ENCODE measurements around the gene MON1A.

MON1A gene

DNA sequence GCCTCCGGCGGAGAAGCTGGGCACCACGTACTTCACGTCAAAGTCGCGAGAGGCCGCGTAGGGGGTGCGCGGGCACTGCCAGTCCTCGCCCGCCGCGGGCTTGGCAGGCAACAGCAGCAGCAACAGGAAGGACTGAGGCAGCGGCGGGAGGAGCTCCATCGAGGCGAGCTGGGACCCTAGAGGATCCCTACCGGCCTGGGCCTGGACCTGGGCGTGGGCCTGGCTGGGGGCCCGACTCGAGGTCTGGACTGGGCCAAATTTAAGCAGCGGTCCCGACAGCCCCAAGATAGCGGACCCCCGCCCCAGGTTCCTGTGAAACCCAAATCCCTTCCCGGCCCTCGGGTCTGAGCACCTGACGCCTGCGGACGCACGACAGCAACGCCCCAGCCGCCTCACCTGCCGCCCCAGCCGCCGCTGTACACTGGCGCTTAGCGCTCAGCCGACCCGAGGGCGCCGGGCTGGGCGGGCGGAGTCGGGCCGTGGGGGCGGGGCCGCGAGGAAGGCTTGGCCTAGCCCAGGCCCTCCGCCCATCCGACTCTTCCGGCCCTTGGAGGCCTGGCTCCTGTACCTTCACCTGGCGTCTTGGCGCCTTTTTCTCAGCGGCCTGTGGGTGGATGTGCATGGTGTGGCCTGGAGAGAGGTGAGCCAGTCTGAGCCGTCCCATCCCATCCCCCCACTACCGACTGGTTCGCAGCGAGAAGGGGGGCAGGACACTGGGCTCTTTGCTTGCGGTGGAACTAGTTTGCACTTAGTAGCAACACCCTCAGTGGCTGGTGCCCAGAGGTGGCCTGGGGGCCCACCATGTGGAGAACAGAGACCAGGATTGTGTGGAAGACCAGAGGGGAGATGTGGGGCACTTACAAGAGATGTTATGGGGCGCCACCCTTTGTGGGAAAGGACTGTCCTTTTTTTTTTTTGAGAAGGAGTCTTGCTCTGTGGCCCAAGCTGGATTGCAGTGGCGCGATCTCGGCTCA, 25.9 kb downstream of the MON1A start, which contains the start of gene MST1R:
TSS of gene MST1R (minus strand) at position 423 of the 974 bp plus-strand sequence. CDS start at position 159, 264 bp downstream.
- TF ChIP-seq, protein P1, sequence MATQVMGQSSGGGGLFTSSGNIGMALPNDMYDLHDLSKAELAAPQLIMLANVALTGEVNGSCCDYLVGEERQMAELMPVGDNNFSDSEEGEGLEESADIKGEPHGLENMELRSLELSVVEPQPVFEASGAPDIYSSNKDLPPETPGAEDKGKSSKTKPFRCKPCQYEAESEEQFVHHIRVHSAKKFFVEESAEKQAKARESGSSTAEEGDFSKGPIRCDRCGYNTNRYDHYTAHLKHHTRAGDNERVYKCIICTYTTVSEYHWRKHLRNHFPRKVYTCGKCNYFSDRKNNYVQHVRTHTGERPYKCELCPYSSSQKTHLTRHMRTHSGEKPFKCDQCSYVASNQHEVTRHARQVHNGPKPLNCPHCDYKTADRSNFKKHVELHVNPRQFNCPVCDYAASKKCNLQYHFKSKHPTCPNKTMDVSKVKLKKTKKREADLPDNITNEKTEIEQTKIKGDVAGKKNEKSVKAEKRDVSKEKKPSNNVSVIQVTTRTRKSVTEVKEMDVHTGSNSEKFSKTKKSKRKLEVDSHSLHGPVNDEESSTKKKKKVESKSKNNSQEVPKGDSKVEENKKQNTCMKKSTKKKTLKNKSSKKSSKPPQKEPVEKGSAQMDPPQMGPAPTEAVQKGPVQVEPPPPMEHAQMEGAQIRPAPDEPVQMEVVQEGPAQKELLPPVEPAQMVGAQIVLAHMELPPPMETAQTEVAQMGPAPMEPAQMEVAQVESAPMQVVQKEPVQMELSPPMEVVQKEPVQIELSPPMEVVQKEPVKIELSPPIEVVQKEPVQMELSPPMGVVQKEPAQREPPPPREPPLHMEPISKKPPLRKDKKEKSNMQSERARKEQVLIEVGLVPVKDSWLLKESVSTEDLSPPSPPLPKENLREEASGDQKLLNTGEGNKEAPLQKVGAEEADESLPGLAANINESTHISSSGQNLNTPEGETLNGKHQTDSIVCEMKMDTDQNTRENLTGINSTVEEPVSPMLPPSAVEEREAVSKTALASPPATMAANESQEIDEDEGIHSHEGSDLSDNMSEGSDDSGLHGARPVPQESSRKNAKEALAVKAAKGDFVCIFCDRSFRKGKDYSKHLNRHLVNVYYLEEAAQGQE (IDR thresholded peaks at IDR 0.05; ENCODE audit: insufficient read depth in 1 of 2, low read depth in 2 of 2, low read length in 2 of 2) = no peak
- TF ChIP-seq POLR2AphosphoS5 (IDR thresholded peaks at IDR 0.05; ENCODE audit: low read depth, low read length) (no peak), SIN3A (IDR thresholded peaks at IDR 0.05; ENCODE audit: borderline replicate concordance, insufficient read depth, low read length) (no peak), FOXP2 (optimal IDR thresholded peaks at IDR 0.05; ENCODE audit: borderline replicate concordance, extremely low read depth, extremely low read length, insufficient read depth) (no peak), TAF1 (IDR thresholded peaks at IDR 0.05; ENCODE audit: borderline replicate concordance, insufficient read depth, low read length) (no peak)

DNA sequence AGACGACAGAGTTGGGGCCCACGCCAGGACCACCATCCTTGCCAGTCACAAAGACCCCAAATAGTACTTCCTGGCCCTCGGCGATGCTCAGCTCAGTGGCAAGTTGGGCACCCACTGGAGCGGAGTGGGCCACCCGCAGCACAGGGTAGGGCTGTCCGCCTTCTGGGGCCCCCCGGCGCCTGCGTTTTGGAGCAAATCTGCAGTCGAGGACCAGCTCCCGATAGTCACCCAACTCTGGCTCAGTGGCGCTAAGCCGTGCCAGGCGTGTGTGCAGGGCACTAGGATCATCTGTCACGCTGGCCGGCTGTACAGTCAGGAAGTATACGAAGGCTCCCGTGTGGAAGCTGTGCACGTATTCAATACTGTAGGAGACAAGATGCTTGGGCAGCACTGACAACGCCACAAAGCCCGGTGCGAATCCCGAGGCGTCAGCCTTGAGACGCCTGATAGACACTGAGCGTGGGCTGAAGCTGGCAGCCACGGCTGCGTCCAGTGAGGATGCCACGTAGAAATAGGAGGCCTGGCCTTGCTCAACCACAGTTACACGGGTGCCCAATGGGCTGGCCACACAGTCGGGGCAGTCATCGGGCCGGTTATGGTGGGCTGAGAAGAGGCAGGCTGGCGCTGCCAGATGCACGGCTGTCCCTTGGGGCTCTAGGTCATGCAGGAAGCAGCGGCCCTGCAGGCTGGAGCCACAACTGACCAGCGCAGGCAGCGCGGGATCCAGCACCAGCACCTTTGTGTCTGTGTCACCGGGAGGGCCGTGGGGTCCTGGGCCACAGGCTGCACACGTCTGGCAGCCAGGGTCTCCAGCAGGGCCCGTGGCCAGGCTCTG, 26.9 kb downstream of the MON1A start:
- no peak for TF ChIP-seq FOXP2 (optimal IDR thresholded peaks at IDR 0.05; ENCODE audit: borderline replicate concordance, extremely low read depth, extremely low read length, insufficient read depth)

DNA sequence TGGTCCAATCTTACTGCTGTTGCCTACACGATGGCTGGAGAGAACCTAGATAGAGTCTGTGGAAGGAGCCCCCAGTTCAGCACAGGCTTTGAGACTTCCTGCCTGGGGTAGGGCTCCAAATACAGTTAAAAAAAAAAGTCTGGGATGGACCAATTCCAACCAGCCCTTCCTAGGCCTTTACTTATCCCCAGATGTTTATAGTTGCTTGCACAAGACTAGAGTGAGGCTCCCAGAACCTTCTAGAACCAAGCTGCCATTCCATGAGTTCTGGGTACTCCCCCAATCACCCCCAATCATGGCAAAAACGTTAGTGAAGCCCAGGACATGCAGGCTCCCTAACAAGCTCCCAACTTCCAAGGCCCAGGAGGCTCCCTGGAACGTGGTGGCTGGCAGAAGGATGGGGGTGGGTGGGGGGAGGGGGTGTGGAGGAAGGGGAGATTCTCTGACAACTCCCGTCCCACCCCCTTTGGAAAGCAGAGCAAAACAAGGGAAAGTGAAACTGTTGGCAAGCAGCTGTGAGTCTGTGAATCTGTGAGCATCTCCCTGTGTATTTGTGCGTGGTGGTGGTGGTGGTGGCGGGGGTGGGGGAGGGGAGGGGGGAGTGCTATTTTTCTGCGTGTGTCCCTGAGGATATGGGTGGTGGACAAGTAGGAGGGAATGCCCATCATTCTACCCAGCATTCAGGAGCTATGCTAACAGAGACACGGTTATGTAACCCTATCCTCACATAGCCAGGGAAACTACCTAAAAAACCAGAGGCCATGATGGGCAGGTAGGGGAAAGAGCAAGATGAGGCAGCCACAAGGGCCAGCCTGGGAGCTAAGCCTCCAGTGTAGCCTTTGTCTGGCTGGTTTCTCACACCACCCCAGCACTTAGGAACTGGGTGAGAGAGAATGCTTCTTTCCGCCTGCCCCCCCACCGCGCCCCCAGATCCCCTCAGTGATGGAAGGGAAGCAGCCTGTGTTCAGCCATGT, 28.0 kb downstream of the MON1A start:
- TF ChIP-seq POLR2AphosphoS5 (IDR thresholded peaks at IDR 0.05; ENCODE audit: low read depth, low read length) = no peak

DNA sequence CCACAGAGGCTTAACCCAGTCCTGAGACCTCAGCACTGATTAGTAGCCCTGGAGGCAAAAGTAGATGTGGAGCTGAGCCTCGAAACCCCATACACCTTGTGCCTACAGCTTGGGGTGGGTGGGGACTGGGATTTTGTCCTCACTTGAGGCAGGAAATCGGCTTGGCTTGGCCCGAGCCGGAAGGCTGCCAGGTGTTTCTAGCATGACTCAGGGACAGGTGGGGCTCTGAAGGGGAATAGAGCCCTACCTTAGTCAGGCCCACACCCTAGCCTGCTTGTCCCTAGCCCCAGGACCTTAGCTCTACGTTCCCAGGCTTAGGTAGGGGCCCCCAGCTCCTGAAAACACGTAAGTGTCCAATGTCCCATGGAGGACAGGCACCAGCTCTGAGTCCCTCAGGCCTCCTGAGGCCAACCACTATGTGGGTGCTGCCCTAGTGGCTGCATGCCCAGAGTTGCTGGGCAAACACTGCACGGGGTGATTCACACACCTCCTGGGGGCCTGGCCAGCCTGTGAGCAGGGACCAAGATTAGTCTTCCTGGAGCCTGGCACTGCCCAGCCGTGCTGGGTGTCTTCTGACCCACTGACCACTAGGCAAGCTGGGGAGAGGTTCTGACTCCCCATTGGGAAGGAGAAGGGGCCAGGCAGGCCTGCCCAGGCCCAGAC, 29.0 kb downstream of the MON1A start:
- TF ChIP-seq SIN3A (IDR thresholded peaks at IDR 0.05; ENCODE audit: borderline replicate concordance, insufficient read depth, low read length) = no peak
- TF ChIP-seq, protein P1 (IDR thresholded peaks at IDR 0.05; ENCODE audit: insufficient read depth in 1 of 2, low read depth in 2 of 2, low read length in 2 of 2) = no peak
- TF ChIP-seq FOXP2 (optimal IDR thresholded peaks at IDR 0.05; ENCODE audit: borderline replicate concordance, extremely low read depth, extremely low read length, insufficient read depth) = no peak

DNA sequence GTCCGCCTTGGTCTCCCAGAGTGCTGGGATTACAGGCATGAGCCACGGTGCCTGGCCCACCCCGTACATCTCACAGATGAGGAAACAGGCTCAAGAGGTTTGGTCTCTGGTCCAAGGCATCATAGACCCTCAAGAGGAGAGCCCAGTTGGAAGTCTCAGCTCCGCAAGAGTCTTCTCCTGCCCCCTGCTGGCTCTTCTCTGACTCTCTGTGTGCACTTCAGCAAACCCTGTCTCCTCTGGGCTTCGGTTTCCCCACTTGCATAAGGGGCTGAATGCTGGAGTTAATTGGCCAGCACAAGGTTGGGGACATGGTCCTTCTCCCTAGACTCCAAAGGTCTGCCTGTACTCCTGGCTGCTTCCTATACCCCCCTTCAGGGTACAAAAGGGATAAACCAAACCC, 29.8 kb downstream of the MON1A start:
- TF ChIP-seq TAF1 (IDR thresholded peaks at IDR 0.05; ENCODE audit: borderline replicate concordance, insufficient read depth, low read length) (no peak), POLR2AphosphoS5 (IDR thresholded peaks at IDR 0.05; ENCODE audit: low read depth, low read length) (no peak), SIN3A (IDR thresholded peaks at IDR 0.05; ENCODE audit: borderline replicate concordance, insufficient read depth, low read length) (no peak), FOXP2 (optimal IDR thresholded peaks at IDR 0.05; ENCODE audit: borderline replicate concordance, extremely low read depth, extremely low read length, insufficient read depth) (no peak)
- TF ChIP-seq, protein P1 (IDR thresholded peaks at IDR 0.05; ENCODE audit: insufficient read depth in 1 of 2, low read depth in 2 of 2, low read length in 2 of 2) = no peak

Measured in PFSK-1 (cell line).